Sigmoid colon (tissue), 7 donors: ENCODE measurements around the gene ACTL8. TPM values are rescaled to one million over a fixed set of nuclear protein-coding genes. Genes with fewer than 3 reads are reported as not detected.

Experiments
- DNase-seq: peaks from one replicate; pipeline ENCODE4 v3.0.0-alpha.2; 2019
- H3K27ac ChIP-seq, 4 donors: fragments of 200-600 bp; sonication (generic); one replicate each; pipeline ENCODE4 v1.5.1; 2016 to 2019; ENCODE audit warnings: mild to moderate bottlenecking in 1 of 4
- H3K27me3 ChIP-seq, 3 donors: fragments of 200-600 bp; sonication (generic); one replicate each; pipeline ENCODE4 v1.5.1; 2019; ENCODE audit warnings: mild to moderate bottlenecking in 1 of 3
- H3K36me3 ChIP-seq, 4 donors: fragments of 200-600 bp; sonication (generic); one replicate each; pipeline ENCODE4 v1.5.1; 2016 to 2019
- H3K4me1 ChIP-seq, 4 donors: fragments of 200-600 bp; sonication (generic); one replicate each; pipeline ENCODE4 v1.5.1; 2017 to 2019
- H3K4me3 ChIP-seq, 4 donors: fragments of 200-600 bp; sonication (generic); one replicate each; pipeline ENCODE4 v1.5.1; 2017 to 2019; ENCODE audit warnings: mild to moderate bottlenecking in 2 of 4, moderate library complexity in 1 of 4
- H3K9me3 ChIP-seq, 4 donors: fragments of 200-600 bp in 3 of 4; sonication (generic) in 3 of 4; one replicate each; pipeline versions ENCODE4 v1.5.1 to v1.6.1; 2013 to 2019
- CTCF ChIP-seq, 4 experiments: fragments of 450-650 bp in 3 of 4; fragments of 200-600 bp in 1 of 4; IDR thresholded peaks; one replicate each; pipeline ENCODE4 v1.5.1; 2016 to 2019; ENCODE audit warnings: antibody characterized with exemption in 4 of 4, mild to moderate bottlenecking in 3 of 4, moderate library complexity in 2 of 4
- EP300 ChIP-seq, 4 donors: sonication (generic); formaldehyde crosslinking; IDR thresholded peaks; one replicate each; pipeline ENCODE4 v1.6.1; 2017; ENCODE audit warnings: antibody characterized with exemption in 4 of 4
- POLR2A ChIP-seq, 2 donors: fragments of 450-650 bp; IDR thresholded peaks; one replicate each; pipeline ENCODE4 v1.6.1; 2016; ENCODE audit warnings: antibody characterized with exemption in 2 of 2, mild to moderate bottlenecking in 2 of 2, moderate library complexity in 2 of 2
- POLR2AphosphoS5 ChIP-seq, 4 donors: sonication (generic); formaldehyde crosslinking; IDR thresholded peaks; one replicate each; pipeline ENCODE4 v1.6.1; 2017; ENCODE audit warnings: antibody characterized with exemption in 4 of 4
- WGBS, 2 donors: extraction: QIAGEN DNeasy Blood & Tissue Kit; methylation state at CpG; one replicate each; pipeline ENCODE4 v1.1.7; 2013; 5-methylcytosine and 5-hydroxymethylcytosine counted together
- intact Hi-C: fragments of 100-400 bp; cut with DNase I; formaldehyde crosslinking; loops from one replicate; pipeline ENCODE4 v1.15.1; 2023
- polyA plus RNA-seq, 3 donors: library from polyadenylated mRNA; stranded (reverse); fragments of 200-250 nt; gene quantifications; one replicate each; pipeline ENCODE4 v1.2.3, GENCODE V29; 2013
- total RNA-seq, 4 donors: library from RNA; depleted of rRNA; stranded (reverse); fragments of >200 nt; gene quantifications; one replicate each; pipeline ENCODE4 v1.1.0, GENCODE V29; 2016
- donor health status: healthy with polysubstance abuse.
- donor health status: Bipolar disorder and iron deficiency.
- donor health status: healthy.

Gene ACTL8
- total and polyA plus RNA-seq, 7 donors: 0.63 TPM; not detected in 6

- no peaks in the 10 kb centered on the region for H3K27me3 ChIP-seq
- 95 to 97% methylated on average over 2 of the region's 2 CpGs for WGBS, 2 donors
- no peak overlapping the region for H3K27ac ChIP-seq
- intact Hi-C loops: no loop called here
- H3K36me3 ChIP-seq: no peaks in the 10 kb centered on the region
- no peaks in the 10 kb centered on the region for H3K4me1 ChIP-seq
- no peaks in the 10 kb centered on the region for H3K9me3 ChIP-seq
- no peak overlapping the region for H3K4me3 ChIP-seq
- TF ChIP-seq EP300 (IDR thresholded peaks at IDR 0.05): no peak
- TF ChIP-seq POLR2AphosphoS5 (IDR thresholded peaks at IDR 0.05): no peak
- TF ChIP-seq POLR2A (IDR thresholded peaks at IDR 0.05): no peak
- no peak for TF ChIP-seq CTCF (IDR thresholded peaks at IDR 0.05)
- DNase-seq: no peak
These were observed 33.7 kb upstream of the ACTL8 start for GRCh38 chr1:17721444-17721843.

GRCh38 chr1:17723684-17724083 is 31.4 kb upstream of the ACTL8 start:
- DNase-seq: no peak
- 49 to 52% methylated on average over 6 of the region's 6 CpGs for WGBS, 2 donors

GRCh38 chr1:17724150-17724549 is 31.0 kb upstream of the ACTL8 start:
- no peaks in the 10 kb centered on the region for H3K36me3 ChIP-seq
- intact Hi-C loops: no loop called here
- TF ChIP-seq POLR2A (IDR thresholded peaks at IDR 0.05) (no peak), POLR2AphosphoS5 (IDR thresholded peaks at IDR 0.05) (no peak), EP300 (IDR thresholded peaks at IDR 0.05) (no peak), CTCF (IDR thresholded peaks at IDR 0.05) (no peak)
- DNase-seq: no peak
- H3K27ac ChIP-seq: no peak overlapping the region
- H3K9me3 ChIP-seq: no peaks in the 10 kb centered on the region
- H3K4me1 ChIP-seq: no peaks in the 10 kb centered on the region
- peaks cover 0 to 5% (median 0%) of the 10 kb centered on the region in 3 donors for H3K27me3 ChIP-seq
- 87% methylated on average over 6 of the region's 6 CpGs for WGBS, 2 donors
- no peak overlapping the region for H3K4me3 ChIP-seq

More at GRCh38 chr1:17723684-17724083, 31.4 kb upstream of the ACTL8 start:
- Histone ChIP-seq H3K36me3 (no peaks in the 10 kb centered on the region), H3K4me3 (no peak overlapping the region), H3K4me1 (no peaks in the 10 kb centered on the region), H3K9me3 (no peaks in the 10 kb centered on the region), H3K27me3 (peaks cover 0 to 5% (median 0%) of the 10 kb centered on the region in 3 donors), H3K27ac (no peak overlapping the region)
- intact Hi-C loops: no loop called here
- no peak for TF ChIP-seq CTCF (IDR thresholded peaks at IDR 0.05)
- TF ChIP-seq POLR2AphosphoS5 (IDR thresholded peaks at IDR 0.05): no peak
- TF ChIP-seq EP300 (IDR thresholded peaks at IDR 0.05): no peak
- no peak for TF ChIP-seq POLR2A (IDR thresholded peaks at IDR 0.05)

- Histone ChIP-seq H3K27ac (no peak overlapping the region), H3K4me1 (no peaks in the 10 kb centered on the region), H3K27me3 (peaks cover 0 to 5% (median 0%) of the 10 kb centered on the region in 3 donors), H3K4me3 (no peak overlapping the region), H3K36me3 (no peaks in the 10 kb centered on the region), H3K9me3 (no peaks in the 10 kb centered on the region)
- DNase-seq: no peak
- TF ChIP-seq POLR2A (IDR thresholded peaks at IDR 0.05) (no peak), EP300 (IDR thresholded peaks at IDR 0.05) (no peak), POLR2AphosphoS5 (IDR thresholded peaks at IDR 0.05) (no peak), CTCF (IDR thresholded peaks at IDR 0.05) (no peak)
- 50 to 82% methylated on average over 9 of the region's 9 CpGs for WGBS, 2 donors
- intact Hi-C loops: no loop called here
These were observed 29.9 kb upstream of the ACTL8 start for GRCh38 chr1:17725084-17725719.
